ENCODE measurements around the gene CYP2W1.

The CYP2W1 gene

GRCh38 chr7:970744-971143, 12.2 kb upstream of the CYP2W1 start:
- no peak overlapping the region for H3K9ac ChIP-seq
- peaks cover 40% of the 10 kb centered on the region for H3K4me1 ChIP-seq
- H2AFZ ChIP-seq = no peak overlapping the region
- no peak overlapping the region for H3K4me3 ChIP-seq (ENCODE audit: low read depth, low read length)
- no peaks in the 10 kb centered on the region for H3K9me3 ChIP-seq (ENCODE audit: control insufficient read depth, low read length)
- H3K4me2 ChIP-seq (ENCODE audit: low read length) = peak overlapping the region; percentile 48
- no peaks in the 10 kb centered on the region for H3K36me3 ChIP-seq (ENCODE audit: control insufficient read depth, insufficient read depth, low read length)
- no peak for TF ChIP-seq CTCF (IDR thresholded peaks at IDR 0.05)
- H3K27ac ChIP-seq = peak overlapping the region; percentile 99
- H3K27me3 ChIP-seq (ENCODE audit: control insufficient read depth, insufficient read depth, low read length) = no peaks in the 10 kb centered on the region
- H3K79me2 ChIP-seq = peaks cover 16% of the 10 kb centered on the region

GRCh38 chr7:972110-972509, 10.9 kb upstream of the CYP2W1 start:
- Histone ChIP-seq H3K79me2 (peaks cover 16% of the 10 kb centered on the region), H3K4me3 (ENCODE audit: low read depth, low read length) (peak overlapping the region; percentile 44), H3K9ac (peak overlapping the region; percentile 59), H3K27ac (peak overlapping the region; percentile 99), H3K9me3 (ENCODE audit: control insufficient read depth, low read length) (no peaks in the 10 kb centered on the region), H3K36me3 (ENCODE audit: control insufficient read depth, insufficient read depth, low read length) (no peaks in the 10 kb centered on the region), H3K4me2 (ENCODE audit: low read length) (peak overlapping the region; percentile 74), H2AFZ (no peak overlapping the region), H3K27me3 (ENCODE audit: control insufficient read depth, insufficient read depth, low read length) (no peaks in the 10 kb centered on the region), H3K4me1 (peaks cover 40% of the 10 kb centered on the region)
- no peak for TF ChIP-seq CTCF (IDR thresholded peaks at IDR 0.05)

GRCh38 chr7:972676-973309, 10.2 kb upstream of the CYP2W1 start:
- Histone ChIP-seq H3K4me3 (ENCODE audit: low read depth, low read length) (peak overlapping the region; percentile 44), H3K36me3 (ENCODE audit: control insufficient read depth, insufficient read depth, low read length) (no peaks in the 10 kb centered on the region), H3K4me1 (peaks cover 40% of the 10 kb centered on the region), H2AFZ (no peak overlapping the region), H3K9ac (peak overlapping the region; percentile 48), H3K27me3 (ENCODE audit: control insufficient read depth, insufficient read depth, low read length) (no peaks in the 10 kb centered on the region), H3K9me3 (ENCODE audit: control insufficient read depth, low read length) (no peaks in the 10 kb centered on the region), H3K27ac (peak overlapping the region; percentile 99), H3K79me2 (peaks cover 11% of the 10 kb centered on the region), H3K4me2 (ENCODE audit: low read length) (peak overlapping the region; percentile 74)
- TF ChIP-seq CTCF (IDR thresholded peaks at IDR 0.05) = no peak

GRCh38 chr7:973312-973711, 9.7 kb upstream of the CYP2W1 start:
- no peak for TF ChIP-seq CTCF (IDR thresholded peaks at IDR 0.05)
- no peaks in the 10 kb centered on the region for H3K9me3 ChIP-seq (ENCODE audit: control insufficient read depth, low read length)
- H3K36me3 ChIP-seq (ENCODE audit: control insufficient read depth, insufficient read depth, low read length) = no peaks in the 10 kb centered on the region
- peak overlapping the region; percentile 99 for H3K27ac ChIP-seq
- peak overlapping the region; percentile 74 for H3K4me2 ChIP-seq (ENCODE audit: low read length)
- peak overlapping the region; percentile 44 for H3K4me3 ChIP-seq (ENCODE audit: low read depth, low read length)
- no peaks in the 10 kb centered on the region for H3K27me3 ChIP-seq (ENCODE audit: control insufficient read depth, insufficient read depth, low read length)
- no peak overlapping the region for H2AFZ ChIP-seq
- peaks cover 40% of the 10 kb centered on the region for H3K4me1 ChIP-seq
- H3K9ac ChIP-seq = peak overlapping the region; percentile 48
- peaks cover 10% of the 10 kb centered on the region for H3K79me2 ChIP-seq

- peak overlapping the region; percentile 82 for H3K9ac ChIP-seq
These were observed 8.8 kb upstream of the CYP2W1 start for GRCh38 chr7:974172-974571.

More at GRCh38 chr7:974172-974571, 8.8 kb upstream of the CYP2W1 start:
- H3K36me3 ChIP-seq (ENCODE audit: control insufficient read depth, insufficient read depth, low read length) = no peaks in the 10 kb centered on the region
- no peaks in the 10 kb centered on the region for H3K9me3 ChIP-seq (ENCODE audit: control insufficient read depth, low read length)
- TF ChIP-seq CTCF (IDR thresholded peaks at IDR 0.05) = no peak
- H3K4me2 ChIP-seq (ENCODE audit: low read length) = peak overlapping the region; percentile 74
- H3K79me2 ChIP-seq = peaks cover 5% of the 10 kb centered on the region
- H3K4me1 ChIP-seq = peaks cover 40% of the 10 kb centered on the region
- H3K27ac ChIP-seq = peak overlapping the region; percentile 99
- H3K27me3 ChIP-seq (ENCODE audit: control insufficient read depth, insufficient read depth, low read length) = no peaks in the 10 kb centered on the region
- H2AFZ ChIP-seq = no peak overlapping the region
- peak overlapping the region; percentile 99 for H3K4me3 ChIP-seq (ENCODE audit: low read depth, low read length)
